Endothelial cell of umbilical vein (primary cell): Measurements from ENCODE around the gene NOD2. TPM values are rescaled to one million over a fixed set of nuclear protein-coding genes. Genes with fewer than 3 reads are reported as not detected.

Experiments
- BruUV-seq: library from RNA; stranded (reverse); fragments of 400-500 nt; replicated peaks from 2 replicates; lab custom pipeline; 2021; lab: Mats Ljungman, UMichigan
- CTCF ChIA-PET: fragments of 300-600, 350-600 bp; sonication (Branson Sonifier 250); formaldehyde crosslinking; loops from one replicate; lab custom pipeline; 2021; ENCODE audit warnings: antibody characterized with exemption, inconsistent platforms; lab: Charles Lee
- POLR2A ChIA-PET: fragments of 300-600, 350-600 bp; sonication (Branson Sonifier 250); formaldehyde crosslinking; loops from one replicate; lab custom pipeline; 2021; ENCODE audit warnings: antibody characterized with exemption, inconsistent platforms; lab: Charles Lee
- DNase-seq: peaks from one replicate; pipeline ENCODE4 v3.0.0-alpha.2; 2011; ENCODE audit warnings: low read depth, low spot score
- FAIRE-seq: peaks from 2 replicates; lab custom pipeline; 2011; peaks lifted over from hg19 to GRCh38; lab: Jason Lieb, UNC
- H2AFZ ChIP-seq: 2 replicates; pipeline ENCODE4 v1.6.0; 2012; ENCODE audit warnings: low read depth, low read length, control low read depth, inconsistent platforms
- H3K27ac ChIP-seq: 2 replicates; pipeline ENCODE4 v1.5.1; 2011; ENCODE audit warnings: low read depth, mild to moderate bottlenecking, control low read depth, low read length, moderate library complexity; ENCODE audit not compliant: insufficient read depth
- H3K27me3 ChIP-seq, 2 experiments: 2 replicates each; pipeline versions ENCODE4 v1.6.0 to v1.6.1; 2011; ENCODE audit warnings: low read length in 2 of 2, mixed read lengths in 1 of 2; ENCODE audit not compliant: control insufficient read depth in 2 of 2, insufficient read depth in 2 of 2
- H3K36me3 ChIP-seq, 2 experiments: 2 replicates in 1 of 2; 3 replicates in 1 of 2; pipeline ENCODE4 v1.5.1; 2011; ENCODE audit warnings: low read length in 2 of 2, mild to moderate bottlenecking in 1 of 2, moderate library complexity in 1 of 2; ENCODE audit not compliant: control insufficient read depth in 2 of 2, insufficient read depth in 2 of 2; ENCODE audit errors: extremely low read depth in 1 of 2
- H3K4me1 ChIP-seq: 3 replicates; pipeline ENCODE4 v1.5.1; 2011; ENCODE audit warnings: mild to moderate bottlenecking, low read length; ENCODE audit not compliant: control insufficient read depth, insufficient read depth; ENCODE audit errors: extremely low read depth
- H3K4me2 ChIP-seq: 2 replicates; pipeline ENCODE4 v1.6.1; 2011; ENCODE audit warnings: low read length, control low read depth, mixed read lengths; ENCODE audit not compliant: insufficient read depth
- H3K4me3 ChIP-seq, 3 experiments: fragments of 200-600 bp in 1 of 3; sonication (generic), shearing (Covaris generic) in 1 of 3; replicated peaks in 1 of 3; 2 replicates each; pipeline ENCODE4 v1.5.1; 2011 to 2016; ENCODE audit warnings: control low read depth in 3 of 3, low read length in 3 of 3, mild to moderate bottlenecking in 2 of 3, inconsistent platforms in 1 of 3, low read depth in 1 of 3, moderate library complexity in 1 of 3; ENCODE audit not compliant: insufficient read depth in 1 of 3
- H3K79me2 ChIP-seq: 2 replicates; pipeline ENCODE4 v1.6.0; 2012; ENCODE audit warnings: low read length, inconsistent platforms; ENCODE audit not compliant: control insufficient read depth, insufficient read depth
- H3K9ac ChIP-seq: replicated peaks from 2 replicates; pipeline ENCODE3; 2011; ENCODE audit warnings: low read length, control low read depth; ENCODE audit not compliant: insufficient read depth; ENCODE audit errors: extremely low read depth
- H3K9me1 ChIP-seq: replicated peaks from 3 replicates; pipeline ENCODE4 v1.6.0; 2011; ENCODE audit warnings: mild to moderate bottlenecking, low read length; ENCODE audit not compliant: control insufficient read depth, insufficient read depth; ENCODE audit errors: extremely low read depth
- H3K9me3 ChIP-seq: replicated peaks from 2 replicates; pipeline ENCODE4 v1.5.1; 2012; ENCODE audit warnings: low read length, inconsistent platforms; ENCODE audit not compliant: control insufficient read depth, insufficient read depth
- H4K20me1 ChIP-seq: replicated peaks from 2 replicates; pipeline ENCODE3; 2011; ENCODE audit warnings: mild to moderate bottlenecking, low read length; ENCODE audit not compliant: control insufficient read depth, insufficient read depth; ENCODE audit errors: extremely low read depth
- CTCF ChIP-seq, 2 donors: IDR thresholded peaks; 1 replicate in 1 of 2; 2 replicates in 1 of 2; pipeline ENCODE4 v1.5.1; 2011; ENCODE audit warnings: low read length in 2 of 2, mild to moderate bottlenecking in 2 of 2, moderate library complexity in 2 of 2, control low read depth in 1 of 2, inconsistent platforms in 1 of 2, low read depth in 1 of 2; ENCODE audit not compliant: insufficient read depth in 1 of 2; ENCODE audit errors: extremely low read depth in 1 of 2
- EZH2 ChIP-seq: IDR thresholded peaks from 2 replicates; pipeline ENCODE4 v1.6.1; 2012; ENCODE audit warnings: borderline replicate concordance, low read depth, mild to moderate bottlenecking, moderate library complexity, low read length, inconsistent platforms; ENCODE audit not compliant: severe bottlenecking
- FOS ChIP-seq: IDR thresholded peaks from 2 replicates; pipeline ENCODE4 v1.6.1; 2011; ENCODE audit warnings: mild to moderate bottlenecking, low read length, moderate library complexity, borderline replicate concordance; ENCODE audit not compliant: insufficient read depth
- GATA2 ChIP-seq: IDR thresholded peaks from 2 replicates; pipeline ENCODE4 v1.7.0; 2011; ENCODE audit warnings: low read depth, mild to moderate bottlenecking, moderate library complexity, mixed read lengths, low read length; ENCODE audit not compliant: insufficient read length, insufficient read depth
- JUN ChIP-seq: IDR thresholded peaks from 2 replicates; pipeline ENCODE4 v1.6.1; 2011; ENCODE audit warnings: borderline replicate concordance, low read depth; ENCODE audit not compliant: insufficient read length, insufficient read depth
- MYC ChIP-seq: IDR thresholded peaks from one replicate; pipeline ENCODE4 v1.6.1; 2011; ENCODE audit warnings: mild to moderate bottlenecking, low read depth, low read length
- POLR2A ChIP-seq: IDR thresholded peaks from 2 replicates; pipeline ENCODE4 v1.6.1; 2012; ENCODE audit warnings: low read depth, mild to moderate bottlenecking, control low read depth, low read length
- POLR2AphosphoS5 ChIP-seq: IDR thresholded peaks from 2 replicates; pipeline ENCODE4 v1.6.1; 2012; ENCODE audit warnings: low read depth, mild to moderate bottlenecking, control low read depth, low read length, moderate library complexity; ENCODE audit not compliant: insufficient read depth
- dilution Hi-C: fragments of 300-500 bp; cut with MboI; formaldehyde crosslinking; loops from one replicate; pipeline ENCODE4 v1.15.0; 2019; ENCODE audit warnings: low sequenced_read_pairs; ENCODE audit not compliant: extremely low pct_ligation_motif_present
- intact Hi-C: fragments of 100-400 bp; cut with micrococcal nuclease; formaldehyde crosslinking; loops from one replicate; pipeline ENCODE4 v1.10.0; 2022
- polyA plus RNA-seq, 4 experiments: library from polyadenylated mRNA; depleted of rRNA in 3 of 4; stranded (reverse) in 3 of 4; unstranded in 1 of 4; fragments of >200 nt; gene quantifications; 2 replicates each; pipeline versions ENCODE4 v1.2.1 to v1.2.3, GENCODE V29; 2011 to 2012; ENCODE audit warnings: missing spikeins in 1 of 4
- total RNA-seq: library from RNA; stranded (reverse); gene quantifications from 2 replicates; pipeline ENCODE4 v1.2.3, GENCODE V29; 2021
- TF ChIP-seq, protein P1 (sequence below): IDR thresholded peaks from 2 replicates; pipeline ENCODE4 v1.6.1; 2011; ENCODE audit not compliant: insufficient read depth, insufficient read length

The NOD2 gene
- total and polyA plus RNA-seq, 2 donors (not counting 3 experiments of a cell fraction or from before 2014, with no cell fraction given) = 0.07 to 0.58 TPM

DNA sequence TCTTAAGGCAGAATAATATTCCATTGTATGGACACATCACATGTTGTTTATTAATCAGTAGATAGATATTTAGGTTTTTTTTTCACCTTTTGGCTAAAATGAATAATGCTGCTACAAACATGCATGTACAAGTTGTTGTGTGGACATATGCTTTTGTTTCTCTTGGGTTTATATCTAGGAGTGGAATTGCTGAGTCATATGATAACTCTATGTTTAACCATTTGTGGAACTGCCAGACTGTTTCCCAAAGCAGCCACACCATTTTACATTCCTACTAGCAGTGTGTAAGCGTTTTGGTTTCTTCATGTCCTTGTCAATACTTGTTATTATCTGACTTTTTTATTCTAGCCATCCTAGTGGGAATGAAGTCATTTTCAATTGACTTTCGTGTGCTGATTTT is 69.8 kb downstream of the NOD2 start:
- Histone ChIP-seq H3K9me1 (peaks cover 2% of the 10 kb centered on the region), H3K79me2 (peaks cover 4% of the 10 kb centered on the region), H3K4me1 (no peaks in the 10 kb centered on the region), H3K36me3 (no peaks in the 10 kb centered on the region), H4K20me1 (no peaks in the 10 kb centered on the region), H3K27me3 (no peaks in the 10 kb centered on the region), H3K4me3 (no peak overlapping the region), H3K9ac (no peak overlapping the region), H3K4me2 (no peak overlapping the region), H2AFZ (no peak overlapping the region), H3K9me3 (no peaks in the 10 kb centered on the region), H3K27ac (no peak overlapping the region)
- dilution Hi-C loops (no loop called here), intact Hi-C loops (no loop called here)
- no peak for DNase-seq
- POLR2A ChIA-PET = no interaction called here
- no TSS peak for BruUV-seq
- CTCF ChIA-PET = interaction anchor here (1.7 kb wide), 1 partner anchor 43 kb away, joined by 14 read pairs; no protein-coding TSS in a partner anchor
- TF ChIP-seq, protein P1, sequence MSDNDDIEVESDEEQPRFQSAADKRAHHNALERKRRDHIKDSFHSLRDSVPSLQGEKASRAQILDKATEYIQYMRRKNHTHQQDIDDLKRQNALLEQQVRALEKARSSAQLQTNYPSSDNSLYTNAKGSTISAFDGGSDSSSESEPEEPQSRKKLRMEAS = no peak
- TF ChIP-seq EZH2 = no peak
- TF ChIP-seq MYC = no peak
- TF ChIP-seq FOS = no peak
- no peak for TF ChIP-seq GATA2
- TF ChIP-seq CTCF (IDR thresholded peaks at IDR 0.05; ENCODE audit: extremely low read depth in 1 of 2, insufficient read depth in 1 of 2, low read depth in 1 of 2, low read length in 2 of 2) = no peak
- no peak for TF ChIP-seq POLR2AphosphoS5
- no peak for TF ChIP-seq POLR2A
- TF ChIP-seq JUN = no peak
- no peak for FAIRE-seq
